Activated naive CD8-positive, alpha-beta T cell treated with anti-CD3 and anti-CD28 coated beads for 36 hours (primary cell): ENCODE results near the gene KYAT1. TPM values are rescaled to one million over a fixed set of nuclear protein-coding genes. Genes with fewer than 3 reads are reported as not detected.
"Not testable (repeated sequence)": the region's sequence is repeated elsewhere in the genome, so short reads cannot be mapped to it uniquely, and the experiment has no call there.

Experiments
- DNase-seq: peaks from one replicate; pipeline ENCODE4 v3.0.0; 2021
- H3K27ac Mint-ChIP-seq: one replicate; pipeline ENCODE4 v1.8.0; 2022; ENCODE audit warnings: mild to moderate bottlenecking, moderate library complexity, mixed read lengths
- H3K27me3 Mint-ChIP-seq: one replicate; pipeline ENCODE4 v1.8.0; 2022; ENCODE audit warnings: mild to moderate bottlenecking, mixed read lengths
- H3K36me3 Mint-ChIP-seq: one replicate; pipeline ENCODE4 v1.8.0; 2021; ENCODE audit warnings: mild to moderate bottlenecking, mixed read lengths
- H3K4me1 Mint-ChIP-seq: one replicate; pipeline ENCODE4 v1.8.0; 2021; ENCODE audit warnings: mixed read lengths
- H3K4me3 Mint-ChIP-seq: one replicate; pipeline ENCODE4 v1.8.0; 2022; ENCODE audit warnings: mild to moderate bottlenecking, moderate library complexity, mixed read lengths
- H3K9me3 Mint-ChIP-seq: one replicate; pipeline ENCODE4 v1.8.0; 2022; ENCODE audit warnings: mixed read lengths
- total RNA-seq, 2 experiments: library from RNA; stranded (reverse); gene quantifications; one replicate each; pipeline ENCODE4 v1.2.3, GENCODE V29; 2021

The KYAT1 gene
- total RNA-seq, 2 experiments from 2014 or later: 7.4 to 9.4 TPM

- Mint-ChIP-seq H3K36me3 (peaks cover 4% of the 10 kb centered on the region), H3K4me3 (no peak overlapping the region), H3K27me3 (no peaks in the 10 kb centered on the region), H3K27ac (no peak overlapping the region), H3K9me3 (no peaks in the 10 kb centered on the region), H3K4me1 (peaks cover 16% of the 10 kb centered on the region)
- DNase-seq: no peak
These were observed 3.9 kb downstream of the KYAT1 start for GRCh38 chr9:128877852-128878251.

GRCh38 chr9:128870941-128871265 lies 10.8 kb downstream of the KYAT1 start:
- not testable (repeated sequence) for H3K27me3 Mint-ChIP-seq, H3K4me1 Mint-ChIP-seq, H3K36me3 Mint-ChIP-seq, H3K4me3 Mint-ChIP-seq, H3K9me3 Mint-ChIP-seq, H3K27ac Mint-ChIP-seq, DNase-seq

- no peak for DNase-seq
- H3K4me3 Mint-ChIP-seq: no peak overlapping the region
- H3K36me3 Mint-ChIP-seq: no peaks in the 10 kb centered on the region
- H3K27me3 Mint-ChIP-seq: no peaks in the 10 kb centered on the region
- H3K27ac Mint-ChIP-seq: no peak overlapping the region
- H3K9me3 Mint-ChIP-seq: no peaks in the 10 kb centered on the region
- peaks cover 7% of the 10 kb centered on the region for H3K4me1 Mint-ChIP-seq
These were observed 11.4 kb downstream of the KYAT1 start for GRCh38 chr9:128870128-128870940.

- Mint-ChIP-seq H3K4me3 (no peak overlapping the region), H3K4me1 (peaks cover 8% of the 10 kb centered on the region), H3K9me3 (no peaks in the 10 kb centered on the region), H3K36me3 (no peaks in the 10 kb centered on the region), H3K27ac (no peak overlapping the region), H3K27me3 (no peaks in the 10 kb centered on the region)
- DNase-seq: peak; percentile 81
These were observed 18.1 kb downstream of the KYAT1 start for GRCh38 chr9:128863647-128864046.

GRCh38 chr9:128862401-128862851 lies 19.3 kb downstream of the KYAT1 start:
- no peaks in the 10 kb centered on the region for H3K27me3 Mint-ChIP-seq
- no peaks in the 10 kb centered on the region for H3K9me3 Mint-ChIP-seq
- DNase-seq: no peak
- H3K4me3 Mint-ChIP-seq: no peak overlapping the region
- no peaks in the 10 kb centered on the region for H3K36me3 Mint-ChIP-seq
- H3K27ac Mint-ChIP-seq: no peak overlapping the region
- H3K4me1 Mint-ChIP-seq: peaks cover 8% of the 10 kb centered on the region

- Mint-ChIP-seq H3K36me3 (no peaks in the 10 kb centered on the region), H3K27me3 (no peaks in the 10 kb centered on the region), H3K4me1 (peaks cover 8% of the 10 kb centered on the region), H3K4me3 (no peak overlapping the region), H3K27ac (no peak overlapping the region), H3K9me3 (no peaks in the 10 kb centered on the region)
- no peak for DNase-seq
These were observed 20.2 kb downstream of the KYAT1 start for GRCh38 chr9:128861501-128861900.

GRCh38 chr9:128860937-128861336 lies 20.8 kb downstream of the KYAT1 start:
- Mint-ChIP-seq H3K9me3 (no peaks in the 10 kb centered on the region), H3K36me3 (no peaks in the 10 kb centered on the region), H3K4me3 (no peak overlapping the region), H3K27me3 (no peaks in the 10 kb centered on the region), H3K27ac (no peak overlapping the region), H3K4me1 (peaks cover 8% of the 10 kb centered on the region)
- no peak for DNase-seq

GRCh38 chr9:128858476-128858875 lies 23.3 kb downstream of the KYAT1 start:
- not testable (repeated sequence) for H3K9me3 Mint-ChIP-seq, H3K4me3 Mint-ChIP-seq, DNase-seq, H3K27ac Mint-ChIP-seq, H3K36me3 Mint-ChIP-seq, H3K27me3 Mint-ChIP-seq, H3K4me1 Mint-ChIP-seq

GRCh38 chr9:128854454-128854853 lies 27.3 kb downstream of the KYAT1 start:
- not testable (repeated sequence) for H3K27me3 Mint-ChIP-seq, H3K4me3 Mint-ChIP-seq, H3K4me1 Mint-ChIP-seq, H3K27ac Mint-ChIP-seq, DNase-seq
- Mint-ChIP-seq H3K9me3 (peaks cover 15% of the 10 kb centered on the region), H3K36me3 (peaks cover 18% of the 10 kb centered on the region)

- H3K27ac Mint-ChIP-seq, DNase-seq, H3K4me1 Mint-ChIP-seq, H3K4me3 Mint-ChIP-seq, H3K27me3 Mint-ChIP-seq: not testable (repeated sequence)
- Mint-ChIP-seq H3K9me3 (peaks cover 15% of the 10 kb centered on the region), H3K36me3 (peaks cover 24% of the 10 kb centered on the region)
These were observed 29.1 kb downstream of the KYAT1 start for GRCh38 chr9:128852646-128853045.

GRCh38 chr9:128851779-128852600 lies 29.8 kb downstream of the KYAT1 start:
- H3K4me3 Mint-ChIP-seq, DNase-seq, H3K4me1 Mint-ChIP-seq, H3K27me3 Mint-ChIP-seq, H3K27ac Mint-ChIP-seq: not testable (repeated sequence)
- H3K9me3 Mint-ChIP-seq: peaks cover 15% of the 10 kb centered on the region
- peaks cover 28% of the 10 kb centered on the region for H3K36me3 Mint-ChIP-seq

- Mint-ChIP-seq H3K9me3 (peaks cover 15% of the 10 kb centered on the region), H3K36me3 (peaks cover 28% of the 10 kb centered on the region)
- not testable (repeated sequence) for DNase-seq, H3K4me1 Mint-ChIP-seq, H3K27ac Mint-ChIP-seq, H3K4me3 Mint-ChIP-seq, H3K27me3 Mint-ChIP-seq
These were observed 30.7 kb downstream of the KYAT1 start for GRCh38 chr9:128851024-128851423.

- H3K36me3 Mint-ChIP-seq: peaks cover 28% of the 10 kb centered on the region
- H3K27ac Mint-ChIP-seq: no peak overlapping the region
- peaks cover 15% of the 10 kb centered on the region for H3K9me3 Mint-ChIP-seq
These were observed 33.9 kb downstream of the KYAT1 start for GRCh38 chr9:128847803-128848202.

GRCh38 chr9:128846680-128847030 lies 35.1 kb downstream of the KYAT1 start:
- no peak for DNase-seq
- Mint-ChIP-seq H3K9me3 (peaks cover 15% of the 10 kb centered on the region), H3K27me3 (no peaks in the 10 kb centered on the region), H3K4me1 (no peaks in the 10 kb centered on the region), H3K27ac (no peak overlapping the region), H3K36me3 (peaks cover 30% of the 10 kb centered on the region), H3K4me3 (no peak overlapping the region)

More at GRCh38 chr9:128847803-128848202, 33.9 kb downstream of the KYAT1 start:
- Mint-ChIP-seq H3K4me3 (no peak overlapping the region), H3K27me3 (no peaks in the 10 kb centered on the region), H3K4me1 (no peaks in the 10 kb centered on the region)
- DNase-seq: no peak

- no peaks in the 10 kb centered on the region for H3K4me1 Mint-ChIP-seq
- H3K9me3 Mint-ChIP-seq: peaks cover 3% of the 10 kb centered on the region
- H3K4me3 Mint-ChIP-seq: no peak overlapping the region
- no peaks in the 10 kb centered on the region for H3K27me3 Mint-ChIP-seq
- DNase-seq: no peak
- H3K36me3 Mint-ChIP-seq: peaks cover 17% of the 10 kb centered on the region
- no peak overlapping the region for H3K27ac Mint-ChIP-seq
These were observed 36.4 kb downstream of the KYAT1 start for GRCh38 chr9:128845186-128845931.
